SU-DHL-6 (cell line): ENCODE data around the gene GALNT17.

ENCODE experiments used
- H2AFZ ChIP-seq: fragments of 200-600 bp; sonication (generic); 2 replicates; pipeline ENCODE4 v1.6.1; 2014; ENCODE audit warnings: low read depth, mild to moderate bottlenecking, moderate library complexity, mixed read lengths, antibody characterized with exemption, low read length; ENCODE audit not compliant: severe bottlenecking
- H3F3A ChIP-seq: fragments of 200-600 bp; shearing (Covaris generic); 2 replicates; pipeline ENCODE4 v1.6.0; 2016; ENCODE audit warnings: antibody characterized with exemption, mild to moderate bottlenecking; ENCODE audit not compliant: insufficient read depth
- H3K27ac ChIP-seq: fragments of 200-600 bp; sonication (generic); 2 replicates; pipeline ENCODE4 v1.5.1; 2016; ENCODE audit warnings: low read depth, mild to moderate bottlenecking, low read length, moderate library complexity, mixed read lengths
- H3K27me3 ChIP-seq: fragments of 200-600 bp; sonication (generic), shearing (Covaris generic); 2 replicates; pipeline ENCODE4 v1.6.0; 2014; ENCODE audit warnings: mild to moderate bottlenecking, low read length
- H3K36me3 ChIP-seq: fragments of 200-600 bp; sonication (generic); 2 replicates; pipeline ENCODE4 v1.6.1; 2014; ENCODE audit warnings: mild to moderate bottlenecking, low read length, mixed read lengths
- H3K4me2 ChIP-seq: fragments of 300-600, 200-600 bp; shearing (Covaris generic), sonication (generic); 2 replicates; pipeline ENCODE4 v1.6.0; 2014; ENCODE audit warnings: low read length, low read depth, mild to moderate bottlenecking; ENCODE audit not compliant: poor library complexity, severe bottlenecking
- H3K4me3 ChIP-seq: fragments of 200-600 bp; sonication (generic); 2 replicates; pipeline ENCODE4 v1.5.1; 2014; ENCODE audit warnings: antibody characterized with exemption, low read length, mild to moderate bottlenecking, mixed read lengths; ENCODE audit not compliant: insufficient read depth, poor library complexity, severe bottlenecking
- H3K79me2 ChIP-seq: fragments of 200-600 bp; sonication (generic); 2 replicates; pipeline ENCODE4 v1.6.1; 2014; ENCODE audit warnings: mild to moderate bottlenecking, low read length, moderate library complexity; ENCODE audit not compliant: insufficient read depth
- H3K9ac ChIP-seq: fragments of 200-600 bp; sonication (generic); 2 replicates; pipeline ENCODE4 v1.7.0; 2014; ENCODE audit warnings: mild to moderate bottlenecking, low read length
- H3K9me2 ChIP-seq: fragments of 200-600 bp; sonication (generic); replicated peaks from 2 replicates; pipeline ENCODE4 v1.6.1; 2014; ENCODE audit warnings: low read length; ENCODE audit not compliant: insufficient read depth
- H3K9me3 ChIP-seq: fragments of 200-600 bp; sonication (generic); 2 replicates; pipeline ENCODE4 v1.6.1; 2014; ENCODE audit warnings: low read length, mixed read lengths; ENCODE audit not compliant: insufficient read depth
- H4K20me1 ChIP-seq: fragments of 200-600 bp; sonication (generic); 2 replicates; pipeline ENCODE4 v1.6.1; 2014; ENCODE audit warnings: low read depth, mild to moderate bottlenecking, antibody characterized with exemption, low read length, moderate library complexity, mixed read lengths
- EZH2phosphoT487 ChIP-seq: fragments of 200-600 bp; sonication (generic), shearing (Covaris generic); conservative IDR thresholded peaks from 2 replicates; pipeline ENCODE4 v1.6.1; 2018; ENCODE audit warnings: mild to moderate bottlenecking, antibody characterized with exemption, low read length, moderate library complexity, mixed read lengths
- TF ChIP-seq, protein P1 (sequence below): fragments of 200-600 bp; sonication (generic); IDR thresholded peaks from one replicate; pipeline ENCODE4 v1.5.1; 2017; ENCODE audit warnings: antibody characterized with exemption, mild to moderate bottlenecking, low read length, moderate library complexity; ENCODE audit not compliant: insufficient read depth, poor library complexity, severe bottlenecking

The GALNT17 gene

DNA sequence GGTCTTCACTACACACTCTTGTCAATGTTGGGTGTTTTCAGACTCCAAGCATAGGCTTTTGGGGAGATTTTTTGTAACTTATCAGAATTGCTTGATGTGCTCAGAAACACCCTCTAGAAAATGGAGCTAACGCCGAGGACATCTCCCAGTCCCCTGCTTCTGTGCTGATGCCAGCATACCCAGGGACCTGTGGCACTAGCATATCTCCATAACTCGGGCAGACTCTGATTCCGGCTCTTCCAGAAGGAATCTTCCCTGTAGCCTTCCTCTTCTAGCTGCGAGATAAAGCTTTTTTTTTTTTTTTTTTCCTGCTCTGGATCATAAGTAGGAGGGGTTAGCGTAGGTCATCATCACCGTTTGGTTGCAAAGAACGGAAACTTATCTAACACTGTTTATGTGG, 434.4 kb downstream of the GALNT17 start:
- H3K36me3 ChIP-seq = no peaks in the 10 kb centered on the region
- TF ChIP-seq, protein P1, sequence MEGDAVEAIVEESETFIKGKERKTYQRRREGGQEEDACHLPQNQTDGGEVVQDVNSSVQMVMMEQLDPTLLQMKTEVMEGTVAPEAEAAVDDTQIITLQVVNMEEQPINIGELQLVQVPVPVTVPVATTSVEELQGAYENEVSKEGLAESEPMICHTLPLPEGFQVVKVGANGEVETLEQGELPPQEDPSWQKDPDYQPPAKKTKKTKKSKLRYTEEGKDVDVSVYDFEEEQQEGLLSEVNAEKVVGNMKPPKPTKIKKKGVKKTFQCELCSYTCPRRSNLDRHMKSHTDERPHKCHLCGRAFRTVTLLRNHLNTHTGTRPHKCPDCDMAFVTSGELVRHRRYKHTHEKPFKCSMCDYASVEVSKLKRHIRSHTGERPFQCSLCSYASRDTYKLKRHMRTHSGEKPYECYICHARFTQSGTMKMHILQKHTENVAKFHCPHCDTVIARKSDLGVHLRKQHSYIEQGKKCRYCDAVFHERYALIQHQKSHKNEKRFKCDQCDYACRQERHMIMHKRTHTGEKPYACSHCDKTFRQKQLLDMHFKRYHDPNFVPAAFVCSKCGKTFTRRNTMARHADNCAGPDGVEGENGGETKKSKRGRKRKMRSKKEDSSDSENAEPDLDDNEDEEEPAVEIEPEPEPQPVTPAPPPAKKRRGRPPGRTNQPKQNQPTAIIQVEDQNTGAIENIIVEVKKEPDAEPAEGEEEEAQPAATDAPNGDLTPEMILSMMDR = no peak
- no peak for TF ChIP-seq EZH2phosphoT487
- no peaks in the 10 kb centered on the region for H3K9me2 ChIP-seq
- H3F3A ChIP-seq = no peaks in the 10 kb centered on the region
- no peaks in the 10 kb centered on the region for H3K27me3 ChIP-seq
- no peak overlapping the region for H3K27ac ChIP-seq
- H3K79me2 ChIP-seq = no peaks in the 10 kb centered on the region
- no peak overlapping the region for H2AFZ ChIP-seq
- H3K9ac ChIP-seq = no peak overlapping the region
- no peak overlapping the region for H3K4me3 ChIP-seq
- H4K20me1 ChIP-seq = no peaks in the 10 kb centered on the region
- no peak overlapping the region for H3K4me2 ChIP-seq
- no peaks in the 10 kb centered on the region for H3K9me3 ChIP-seq

DNA sequence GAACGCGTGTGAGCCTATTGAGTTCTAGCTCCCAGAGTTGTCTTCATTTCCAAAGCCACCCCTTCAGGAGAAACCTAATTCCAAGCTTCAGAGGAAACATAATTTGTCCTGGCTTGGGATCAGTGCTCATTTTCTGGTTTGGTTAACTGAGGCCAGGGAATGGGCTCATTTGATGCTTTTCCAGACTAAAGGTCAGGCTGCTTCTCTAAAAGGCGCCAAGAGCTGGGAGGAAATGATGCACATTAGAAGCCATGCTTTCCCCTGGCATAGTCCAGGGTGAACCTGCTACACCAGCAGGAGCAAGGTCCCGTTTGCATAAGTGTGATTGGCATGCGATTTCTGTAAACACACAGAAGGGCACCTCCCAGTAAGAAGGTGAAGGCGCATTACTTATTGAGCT, 435.0 kb downstream of the GALNT17 start:
- H3F3A ChIP-seq = no peaks in the 10 kb centered on the region
- H3K9me2 ChIP-seq = no peaks in the 10 kb centered on the region
- no peaks in the 10 kb centered on the region for H3K79me2 ChIP-seq
- H3K9me3 ChIP-seq = no peaks in the 10 kb centered on the region
- H3K4me2 ChIP-seq = no peak overlapping the region
- no peak overlapping the region for H3K9ac ChIP-seq
- no peak overlapping the region for H2AFZ ChIP-seq
- H4K20me1 ChIP-seq = no peaks in the 10 kb centered on the region
- TF ChIP-seq, protein P1 = no peak
- TF ChIP-seq EZH2phosphoT487 = no peak
- no peak overlapping the region for H3K27ac ChIP-seq
- no peak overlapping the region for H3K4me3 ChIP-seq
- no peaks in the 10 kb centered on the region for H3K27me3 ChIP-seq
- H3K36me3 ChIP-seq = no peaks in the 10 kb centered on the region

DNA sequence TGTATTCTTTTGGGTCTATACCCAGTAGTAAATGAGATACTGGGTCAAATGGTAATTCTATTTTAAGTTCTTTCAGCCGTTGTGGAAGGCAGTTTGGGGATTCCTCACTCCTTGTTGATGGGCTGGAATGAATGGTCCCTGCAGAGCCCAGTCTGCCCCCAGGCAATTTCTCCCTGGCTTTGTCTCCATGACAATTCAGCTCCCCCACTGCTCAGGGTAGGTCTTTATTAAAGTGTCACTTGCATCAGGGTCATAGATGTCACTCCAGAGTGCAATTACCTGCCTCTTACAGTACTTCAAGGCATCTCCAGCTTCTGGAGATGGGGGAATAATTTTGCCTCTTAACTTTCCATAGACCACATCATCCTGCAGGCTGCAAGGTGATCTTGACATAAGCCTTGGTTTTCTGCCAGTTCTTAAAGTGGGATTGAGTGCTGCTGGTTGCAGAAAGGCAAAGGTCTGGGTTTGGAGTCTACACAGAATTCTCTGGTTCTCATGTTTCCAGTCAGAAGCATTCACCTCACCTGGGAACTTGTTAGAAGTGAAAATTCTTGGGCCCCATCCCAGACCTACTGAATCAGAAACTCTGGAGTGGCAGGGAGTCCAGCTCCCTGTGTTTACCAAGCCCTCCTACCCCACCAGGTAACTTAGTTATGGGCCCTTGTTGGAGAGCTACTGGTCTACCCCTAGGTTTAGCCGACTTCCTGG, 442.4 kb downstream of the GALNT17 start:
- Histone ChIP-seq H3K9me3 (no peaks in the 10 kb centered on the region), H4K20me1 (no peaks in the 10 kb centered on the region), H3K9ac (no peak overlapping the region), H3K36me3 (no peaks in the 10 kb centered on the region), H3K9me2 (no peaks in the 10 kb centered on the region), H3K79me2 (no peaks in the 10 kb centered on the region), H3K27ac (no peak overlapping the region), H2AFZ (no peak overlapping the region), H3K4me3 (no peak overlapping the region), H3K27me3 (no peaks in the 10 kb centered on the region), H3F3A (no peaks in the 10 kb centered on the region), H3K4me2 (no peak overlapping the region)
- TF ChIP-seq, protein P1 = no peak
- no peak for TF ChIP-seq EZH2phosphoT487
